GM18526 (cell line): Measurements from ENCODE around the gene ORMDL2.

Experiments used
- POLR2A ChIP-seq: IDR thresholded peaks from 3 replicates; pipeline ENCODE4 v1.6.1; 2011; ENCODE audit not compliant: insufficient read length; ENCODE audit errors: extremely low read depth

ORMDL2 gene

GRCh38 chr12:55817345-55818139 lies at the start of gene ORMDL2, which contains the start of gene SARNP:
ORMDL2 (plus strand) TSS chr12:55818041; CDS start chr12:55819000, 959 bp downstream.
SARNP (minus strand) TSS chr12:55817724; CDS start chr12:55817701, 23 bp downstream.
- peak; percentile 75 for TF ChIP-seq POLR2A

GRCh38 chr12:55771736-55772135 lies 46.1 kb upstream of the ORMDL2 start:
- no peak for TF ChIP-seq POLR2A

- no peak for TF ChIP-seq POLR2A
These were observed 40.0 kb upstream of the ORMDL2 start for GRCh38 chr12:55777856-55778255.

GRCh38 chr12:55780685-55781084 lies 37.2 kb upstream of the ORMDL2 start:
- TF ChIP-seq POLR2A: no peak

GRCh38 chr12:55788546-55788945 lies 29.3 kb upstream of the ORMDL2 start:
- TF ChIP-seq POLR2A: no peak

- no peak for TF ChIP-seq POLR2A
These were observed 28.7 kb upstream of the ORMDL2 start for GRCh38 chr12:55789171-55789570.

- TF ChIP-seq POLR2A: no peak
These were observed 27.9 kb upstream of the ORMDL2 start for GRCh38 chr12:55789893-55790292.

GRCh38 chr12:55795950-55796349 lies 21.9 kb upstream of the ORMDL2 start:
- TF ChIP-seq POLR2A: no peak

GRCh38 chr12:55797068-55797467 lies 20.8 kb upstream of the ORMDL2 start:
- TF ChIP-seq POLR2A: no peak

GRCh38 chr12:55797550-55797949 lies 20.3 kb upstream of the ORMDL2 start:
- TF ChIP-seq POLR2A: no peak

GRCh38 chr12:55806982-55807381 lies 10.9 kb upstream of the ORMDL2 start:
- no peak for TF ChIP-seq POLR2A

GRCh38 chr12:55809274-55809673 lies 8.6 kb upstream of the ORMDL2 start:
- TF ChIP-seq POLR2A: no peak

GRCh38 chr12:55812088-55812487 lies 5.8 kb upstream of the ORMDL2 start:
- TF ChIP-seq POLR2A: no peak

GRCh38 chr12:55814257-55814656 lies 3.6 kb upstream of the ORMDL2 start:
- no peak for TF ChIP-seq POLR2A

- TF ChIP-seq POLR2A: no peak
These were observed 2.4 kb upstream of the ORMDL2 start for GRCh38 chr12:55815473-55815872.

- TF ChIP-seq POLR2A: no peak
These were observed 928 bp upstream of the ORMDL2 start for GRCh38 chr12:55816881-55817344.
